OCI-LY7 (cell line): Measurements from ENCODE around the gene ANKRD44. TPM values are rescaled to one million over a fixed set of nuclear protein-coding genes. Genes with fewer than 3 reads are reported as not detected.
A peak's percentile ranks its signal among the peaks of the same experiment; 100 is the strongest.

Experiments
- BruUV-seq: library from RNA; stranded (reverse); fragments of 400-500 nt; replicated peaks from 2 replicates; lab custom pipeline; 2021; lab: Mats Ljungman, UMichigan
- CTCF ChIA-PET: fragments of 300-600 bp; sonication (Branson Sonifier 250); formaldehyde crosslinking; loops from one replicate; lab custom pipeline; 2022; ENCODE audit warnings: antibody characterized with exemption; ENCODE audit not compliant: unreplicated experiment; lab: Charles Lee
- POLR2A ChIA-PET: fragments of 300-600 bp; sonication (Branson Sonifier 250); formaldehyde crosslinking; loops from one replicate; lab custom pipeline; 2022; ENCODE audit warnings: antibody characterized with exemption; lab: Charles Lee
- DNase-seq: peaks from one replicate; pipeline ENCODE4 v3.0.0-alpha.2; 2015; ENCODE audit warnings: low spot score
- H2AFZ ChIP-seq: fragments of 200-600 bp; sonication (generic), shearing (Covaris generic); 2 replicates; pipeline ENCODE4 v1.6.1; 2014; ENCODE audit warnings: mild to moderate bottlenecking, antibody characterized with exemption, low read length, moderate library complexity
- H3K27ac ChIP-seq: fragments of 200-600 bp; sonication (generic); 2 replicates; pipeline ENCODE4 v1.5.1; 2014; ENCODE audit warnings: mixed run types, low read depth, mild to moderate bottlenecking, moderate library complexity, low read length, inconsistent platforms; ENCODE audit not compliant: poor library complexity, severe bottlenecking
- H3K36me3 ChIP-seq: fragments of 200-600 bp; sonication (generic); 2 replicates; pipeline ENCODE4 v1.6.1; 2014; ENCODE audit warnings: mild to moderate bottlenecking, antibody characterized with exemption, low read length, moderate library complexity, mixed read lengths; ENCODE audit not compliant: insufficient read depth
- H3K4me1 ChIP-seq: fragments of 200-600 bp; sonication (generic); 2 replicates; pipeline ENCODE4 v1.5.1; 2014; ENCODE audit warnings: mild to moderate bottlenecking, low read length; ENCODE audit not compliant: insufficient read depth, poor library complexity, severe bottlenecking
- H3K4me2 ChIP-seq: fragments of 200-600 bp; sonication (generic); 2 replicates; pipeline ENCODE4 v1.6.1; 2014; ENCODE audit warnings: mild to moderate bottlenecking, low read length
- H3K4me3 ChIP-seq: fragments of 200-600 bp; sonication (generic); 2 replicates; pipeline ENCODE4 v1.5.1; 2014; ENCODE audit warnings: mild to moderate bottlenecking, low read depth, low read length; ENCODE audit not compliant: poor library complexity, severe bottlenecking
- H3K79me2 ChIP-seq: fragments of 200-600 bp; sonication (generic); 2 replicates; pipeline ENCODE4 v1.6.1; 2016; ENCODE audit warnings: low read depth, mild to moderate bottlenecking, low read length, moderate library complexity, mixed read lengths; ENCODE audit not compliant: insufficient read depth
- H3K9me2 ChIP-seq: fragments of 200-600 bp; sonication (generic); 2 replicates; pipeline ENCODE4 v1.6.1; 2016; ENCODE audit warnings: mild to moderate bottlenecking, low read length, mixed read lengths; ENCODE audit not compliant: insufficient read depth
- H3K9me3 ChIP-seq: fragments of 200-600 bp; sonication (generic); 2 replicates; pipeline ENCODE4 v1.6.1; 2014; ENCODE audit warnings: mild to moderate bottlenecking, mixed run types, low read length, mixed read lengths
- H4K20me1 ChIP-seq: fragments of 200-600 bp; sonication (generic); 2 replicates; pipeline ENCODE4 v1.6.1; 2014; ENCODE audit warnings: mild to moderate bottlenecking, antibody characterized with exemption, low read length, moderate library complexity, mixed read lengths; ENCODE audit not compliant: insufficient read depth
- EZH2phosphoT487 ChIP-seq: fragments of 200-600 bp; sonication (generic); IDR thresholded peaks from 2 replicates; pipeline ENCODE4 v1.6.1; 2018; ENCODE audit warnings: low read depth, borderline replicate concordance, mild to moderate bottlenecking, mixed run types, antibody characterized with exemption, low read length, moderate library complexity, mixed read lengths
- intact Hi-C: fragments of 100-400 bp; cut with micrococcal nuclease; formaldehyde crosslinking; loops from one replicate; pipeline ENCODE4 v1.10.0; 2022; ENCODE audit not compliant: unreplicated experiment
- total RNA-seq, 2 experiments: library from RNA; depleted of rRNA in 1 of 2; stranded (reverse); fragments of >200 nt in 1 of 2; shearing (Covaris generic) in 1 of 2; gene quantifications; 2 replicates each; pipeline ENCODE4 v1.2.3, GENCODE V29; 2014 to 2022
- TF ChIP-seq, protein P1 (sequence below): fragments of 200-600 bp; sonication (generic); conservative IDR thresholded peaks from 2 replicates; pipeline ENCODE4 v1.5.1; 2014; ENCODE audit warnings: mild to moderate bottlenecking, antibody characterized with exemption, low read length, moderate library complexity, mixed read lengths

The ANKRD44 gene
- total RNA-seq, 2 experiments from 2014 or later, result 69.4 to 73.7 TPM

DNA sequence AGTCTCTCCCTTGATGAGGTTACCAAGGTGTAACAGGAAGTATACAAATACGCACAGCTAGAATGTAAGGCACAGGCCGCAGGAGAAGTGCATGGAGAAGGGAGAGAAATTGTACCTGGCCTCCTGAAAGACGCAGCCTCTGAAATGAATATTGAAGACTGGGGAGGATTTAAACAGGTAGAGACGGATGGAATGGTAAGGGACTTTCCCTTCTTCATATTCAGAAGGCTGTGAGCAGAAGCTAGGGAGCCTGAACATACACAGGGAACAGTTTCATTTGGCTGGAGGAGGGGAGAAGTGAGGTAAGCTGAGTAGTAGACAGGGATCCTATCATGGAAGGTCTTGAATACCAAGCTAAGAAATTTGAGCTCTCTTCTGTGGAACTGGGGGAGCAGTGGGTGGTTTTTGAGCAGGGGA is 112.7 kb downstream of the ANKRD44 start:
- Histone ChIP-seq H3K4me1 (peaks cover 63% of the 10 kb centered on the region), H2AFZ (no peak overlapping the region; the same call in 1 of the 2 replicates), H3K27ac (peak overlapping the region; percentile 81), H4K20me1 (no peaks in the 10 kb centered on the region), H3K4me2 (peak overlapping the region; percentile 78), H3K9me3 (no peaks in the 10 kb centered on the region), H3K36me3 (peaks cover 8% of the 10 kb centered on the region; the same call in 1 of the 2 replicates), H3K4me3 (peak overlapping the region; percentile 53), H3K9me2 (no peaks in the 10 kb centered on the region), H3K79me2 (peaks cover 51% of the 10 kb centered on the region; the same call in 1 of the 2 replicates)
- ChIA-PET CTCF (interaction anchor here (0.6 to 1.3 kb wide), 5 partner anchors 12 to 113 kb away, joined by 3 to 4 read pairs (median 3); no protein-coding TSS in a partner anchor), POLR2A (interaction anchor here (0.5 to 8.0 kb wide), 24 partner anchors 11 to 267 kb away, joined by 3 to 79 read pairs (median 5); partner anchors contain the start of gene ANKRD44)
- DNase-seq, result no peak
- intact Hi-C loops, result loop anchor here (2.0 kb wide), 1 partner anchor 57 kb away; no protein-coding TSS in a partner anchor
- TF ChIP-seq, protein P1, sequence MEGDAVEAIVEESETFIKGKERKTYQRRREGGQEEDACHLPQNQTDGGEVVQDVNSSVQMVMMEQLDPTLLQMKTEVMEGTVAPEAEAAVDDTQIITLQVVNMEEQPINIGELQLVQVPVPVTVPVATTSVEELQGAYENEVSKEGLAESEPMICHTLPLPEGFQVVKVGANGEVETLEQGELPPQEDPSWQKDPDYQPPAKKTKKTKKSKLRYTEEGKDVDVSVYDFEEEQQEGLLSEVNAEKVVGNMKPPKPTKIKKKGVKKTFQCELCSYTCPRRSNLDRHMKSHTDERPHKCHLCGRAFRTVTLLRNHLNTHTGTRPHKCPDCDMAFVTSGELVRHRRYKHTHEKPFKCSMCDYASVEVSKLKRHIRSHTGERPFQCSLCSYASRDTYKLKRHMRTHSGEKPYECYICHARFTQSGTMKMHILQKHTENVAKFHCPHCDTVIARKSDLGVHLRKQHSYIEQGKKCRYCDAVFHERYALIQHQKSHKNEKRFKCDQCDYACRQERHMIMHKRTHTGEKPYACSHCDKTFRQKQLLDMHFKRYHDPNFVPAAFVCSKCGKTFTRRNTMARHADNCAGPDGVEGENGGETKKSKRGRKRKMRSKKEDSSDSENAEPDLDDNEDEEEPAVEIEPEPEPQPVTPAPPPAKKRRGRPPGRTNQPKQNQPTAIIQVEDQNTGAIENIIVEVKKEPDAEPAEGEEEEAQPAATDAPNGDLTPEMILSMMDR, result no peak
- no peak for TF ChIP-seq EZH2phosphoT487
- no TSS peak for BruUV-seq

DNA sequence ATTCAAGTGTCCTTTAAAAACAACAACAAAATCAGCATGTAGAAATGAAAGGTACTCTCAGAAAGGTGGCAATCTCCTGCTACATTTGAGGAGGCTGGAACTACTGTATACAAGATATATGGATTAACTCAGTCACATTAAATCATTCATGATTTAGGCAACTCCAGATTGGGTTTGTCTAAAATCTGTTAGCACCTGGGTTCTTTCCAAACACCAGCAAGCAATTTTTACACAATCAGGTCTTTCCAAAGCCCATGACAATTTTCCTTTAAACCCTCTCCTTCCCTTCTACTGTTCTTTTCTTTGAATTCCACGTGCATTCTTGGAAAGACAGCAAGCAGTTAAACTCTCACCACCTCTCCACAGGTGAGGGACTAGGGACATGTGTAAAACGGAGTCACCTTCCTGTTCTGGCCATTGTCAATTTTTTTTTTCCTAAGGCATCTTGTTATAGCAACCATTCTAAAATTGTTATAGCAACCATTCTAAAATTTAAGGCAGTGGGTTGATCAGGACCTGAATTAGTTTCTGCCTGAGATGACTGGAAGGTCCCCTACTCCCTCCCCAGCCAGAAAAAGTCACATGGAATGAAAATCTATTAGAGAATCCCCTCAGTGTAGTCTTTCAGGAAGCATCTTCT is 113.9 kb downstream of the ANKRD44 start:
- CTCF ChIA-PET, result no interaction called here
- no peaks in the 10 kb centered on the region for H3K9me2 ChIP-seq
- H3K79me2 ChIP-seq, result peaks cover 57% of the 10 kb centered on the region; the same call in 1 of the 2 replicates
- H2AFZ ChIP-seq, result no peak overlapping the region
- H3K27ac ChIP-seq, result no peak overlapping the region
- no peak overlapping the region for H3K4me3 ChIP-seq
- H3K9me3 ChIP-seq, result no peaks in the 10 kb centered on the region
- TF ChIP-seq, protein P1, result no peak
- no peak for TF ChIP-seq EZH2phosphoT487
- intact Hi-C loops, result loop anchor here (1.0 kb wide), 1 partner anchor 114 kb away; the partner anchor contains the start of gene ANKRD44
- no peak for DNase-seq
- BruUV-seq, result no TSS peak
- H3K4me2 ChIP-seq, result peak overlapping the region; percentile 24
- no peaks in the 10 kb centered on the region for H4K20me1 ChIP-seq
- no peaks in the 10 kb centered on the region for H3K36me3 ChIP-seq
- peaks cover 70% of the 10 kb centered on the region for H3K4me1 ChIP-seq
- POLR2A ChIA-PET, result interaction anchor here (0.5 to 8.0 kb wide), 7 partner anchors 12 to 113 kb away, joined by 3 to 79 read pairs (median 5); partner anchors contain the start of gene ANKRD44
